ENCODE data around the gene CHST7. TPM values are rescaled to one million over a fixed set of nuclear protein-coding genes. Genes with fewer than 3 reads are reported as not detected.

The CHST7 gene
- total and polyA plus RNA-seq, 2 of the 13 experiments (the other 11 are each of a cell fraction or from before 2014, with no cell fraction given), result 2.4 to 5.2 TPM

DNA sequence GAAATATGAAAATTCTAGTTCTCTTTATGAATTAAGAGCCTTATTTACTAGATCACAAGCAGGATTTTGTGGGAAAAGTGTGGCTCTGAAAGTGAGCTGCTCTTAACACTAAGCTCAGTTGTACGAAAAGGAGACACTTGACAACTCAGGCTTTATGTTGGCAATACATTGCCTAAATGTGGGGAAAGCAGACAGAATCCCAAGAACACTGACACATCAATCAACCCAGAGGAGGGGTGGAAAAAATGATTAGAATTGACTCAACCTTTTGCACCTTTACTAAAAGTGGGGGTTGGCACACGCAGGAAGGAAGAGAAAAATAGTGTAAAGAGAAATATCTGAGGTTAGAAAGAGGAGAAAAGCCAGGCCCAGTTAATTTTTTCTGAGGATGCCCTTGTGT is 61.6 kb downstream of the CHST7 start:
- no peak for ATAC-seq
- Histone ChIP-seq H3K79me2 (ENCODE audit: insufficient read depth, low read length) (no peaks in the 10 kb centered on the region), H3K4me2 (ENCODE audit: low read depth, low read length) (no peak overlapping the region), H3K4me3 (replicated peaks in 1 of 3; ENCODE audit: insufficient read depth in 1 of 3, low read depth in 2 of 3, low read length in 3 of 3) (no peak overlapping the region), H3K27me3 (ENCODE audit: control insufficient read depth in 1 of 2, insufficient read depth in 2 of 2, low read length in 2 of 2) (no peaks in the 10 kb centered on the region), H2AFZ (ENCODE audit: low read length) (no peak overlapping the region), H3K27ac (ENCODE audit: extremely low read length, insufficient read depth, low read length) (no peak overlapping the region), H4K20me1 (ENCODE audit: insufficient read depth, low read length) (no peaks in the 10 kb centered on the region), H3K36me3 (replicated peaks in 1 of 2; ENCODE audit: control insufficient read depth in 1 of 2, insufficient read depth in 2 of 2, low read length in 2 of 2) (no peaks in the 10 kb centered on the region), H3K9ac (ENCODE audit: insufficient read depth, low read depth, low read length) (no peak overlapping the region), H3K9me3 (ENCODE audit: low read length) (no peaks in the 10 kb centered on the region), H3K4me1 (ENCODE audit: insufficient read depth, low read length) (no peaks in the 10 kb centered on the region)
- POLR2A ChIA-PET, result no interaction called here
- in situ Hi-C loops (cut with HindIII; ENCODE audit: extremely low pct_ligation_motif_present, low pct_unique_long_range_greater_than_20kb) (no loop called here), intact Hi-C loops (cut with micrococcal nuclease; ENCODE audit: unreplicated experiment) (no loop called here)
- 93% methylated on average over 2 of the region's 2 CpGs for WGBS (ENCODE audit: low lambda C conversion rate)
- no peak for TF ChIP-seq ZNF678 (CRISPR knock-in tag; IDR thresholded peaks at IDR 0.05)
- TF ChIP-seq FOXC1 (CRISPR knock-in tag; IDR thresholded peaks at IDR 0.05; ENCODE audit: borderline replicate concordance), result no peak
- TF ChIP-seq, protein P1, sequence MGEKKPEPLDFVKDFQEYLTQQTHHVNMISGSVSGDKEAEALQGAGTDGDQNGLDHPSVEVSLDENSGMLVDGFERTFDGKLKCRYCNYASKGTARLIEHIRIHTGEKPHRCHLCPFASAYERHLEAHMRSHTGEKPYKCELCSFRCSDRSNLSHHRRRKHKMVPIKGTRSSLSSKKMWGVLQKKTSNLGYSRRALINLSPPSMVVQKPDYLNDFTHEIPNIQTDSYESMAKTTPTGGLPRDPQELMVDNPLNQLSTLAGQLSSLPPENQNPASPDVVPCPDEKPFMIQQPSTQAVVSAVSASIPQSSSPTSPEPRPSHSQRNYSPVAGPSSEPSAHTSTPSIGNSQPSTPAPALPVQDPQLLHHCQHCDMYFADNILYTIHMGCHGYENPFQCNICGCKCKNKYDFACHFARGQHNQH (CRISPR knock-in tag; IDR thresholded peaks at IDR 0.05), result no peak
- TF ChIP-seq ZNF10 (CRISPR knock-in tag; IDR thresholded peaks at IDR 0.05; ENCODE audit: borderline replicate concordance, low read depth), result no peak
- no peak for TF ChIP-seq ZSCAN29 (CRISPR knock-in tag; conservative IDR thresholded peaks at IDR 0.05)
- TF ChIP-seq HIVEP1 (CRISPR knock-in tag; IDR thresholded peaks at IDR 0.05), result no peak
- TF ChIP-seq ZBTB42 (CRISPR knock-in tag; IDR thresholded peaks at IDR 0.05), result no peak
- TF ChIP-seq HMGA1 (CRISPR knock-in tag; conservative IDR thresholded peaks at IDR 0.05), result no peak
- TF ChIP-seq, protein P2, sequence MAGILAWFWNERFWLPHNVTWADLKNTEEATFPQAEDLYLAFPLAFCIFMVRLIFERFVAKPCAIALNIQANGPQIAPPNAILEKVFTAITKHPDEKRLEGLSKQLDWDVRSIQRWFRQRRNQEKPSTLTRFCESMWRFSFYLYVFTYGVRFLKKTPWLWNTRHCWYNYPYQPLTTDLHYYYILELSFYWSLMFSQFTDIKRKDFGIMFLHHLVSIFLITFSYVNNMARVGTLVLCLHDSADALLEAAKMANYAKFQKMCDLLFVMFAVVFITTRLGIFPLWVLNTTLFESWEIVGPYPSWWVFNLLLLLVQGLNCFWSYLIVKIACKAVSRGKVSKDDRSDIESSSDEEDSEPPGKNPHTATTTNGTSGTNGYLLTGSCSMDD (CRISPR knock-in tag; IDR thresholded peaks at IDR 0.05), result no peak
- TF ChIP-seq SAFB2 (CRISPR knock-in tag; IDR thresholded peaks at IDR 0.05; ENCODE audit: borderline replicate concordance, low read depth), result no peak
- TF ChIP-seq ZNF674 (CRISPR knock-in tag; IDR thresholded peaks at IDR 0.05; ENCODE audit: low read depth), result no peak
- no peak for TF ChIP-seq DNMT3B (CRISPR knock-in tag; conservative IDR thresholded peaks at IDR 0.05)
- no peak for TF ChIP-seq ZNF558 (CRISPR knock-in tag; IDR thresholded peaks at IDR 0.05; ENCODE audit: borderline replicate concordance)
- TF ChIP-seq, protein P3, sequence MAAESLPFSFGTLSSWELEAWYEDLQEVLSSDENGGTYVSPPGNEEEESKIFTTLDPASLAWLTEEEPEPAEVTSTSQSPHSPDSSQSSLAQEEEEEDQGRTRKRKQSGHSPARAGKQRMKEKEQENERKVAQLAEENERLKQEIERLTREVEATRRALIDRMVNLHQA (CRISPR knock-in tag; IDR thresholded peaks at IDR 0.05), result no peak
- TF ChIP-seq ZNF33B (CRISPR knock-in tag; IDR thresholded peaks at IDR 0.05), result no peak
- no peak for TF ChIP-seq ZNF652 (CRISPR knock-in tag; IDR thresholded peaks at IDR 0.05; ENCODE audit: borderline replicate concordance, low read depth)
- TF ChIP-seq MTF1 (CRISPR knock-in tag; IDR thresholded peaks at IDR 0.05), result no peak
- CTCF ChIA-PET (ENCODE audit: low intra/inter-chr PET ratio, low total read pairs), result no interaction called here
- BruUV-seq (replicated peaks), result no TSS peak
- no peak for DNase-seq (ENCODE audit: low spot score)
- FAIRE-seq, result no peak

Measured in HepG2 (cell line).